Measurements from ENCODE around the gene VCP.

- TF ChIP-seq POLR2A (IDR thresholded peaks at IDR 0.05; ENCODE audit: low read depth, low read length) (no peak), POLR2AphosphoS5 (IDR thresholded peaks at IDR 0.05; ENCODE audit: low read depth, low read length) (no peak), TAF1 (IDR thresholded peaks at IDR 0.05; ENCODE audit: borderline replicate concordance, low read depth, low read length) (no peak)
Observed at GRCh38 chr9:35029241-35029640, 43.2 kb downstream of the VCP start.
